ENCODE measurements around the gene VKORC1L1.
"Not testable (repeated sequence)": the region's sequence is repeated elsewhere in the genome, so short reads cannot be mapped to it uniquely, and the experiment has no call there.

- TF ChIP-seq, protein P1, sequence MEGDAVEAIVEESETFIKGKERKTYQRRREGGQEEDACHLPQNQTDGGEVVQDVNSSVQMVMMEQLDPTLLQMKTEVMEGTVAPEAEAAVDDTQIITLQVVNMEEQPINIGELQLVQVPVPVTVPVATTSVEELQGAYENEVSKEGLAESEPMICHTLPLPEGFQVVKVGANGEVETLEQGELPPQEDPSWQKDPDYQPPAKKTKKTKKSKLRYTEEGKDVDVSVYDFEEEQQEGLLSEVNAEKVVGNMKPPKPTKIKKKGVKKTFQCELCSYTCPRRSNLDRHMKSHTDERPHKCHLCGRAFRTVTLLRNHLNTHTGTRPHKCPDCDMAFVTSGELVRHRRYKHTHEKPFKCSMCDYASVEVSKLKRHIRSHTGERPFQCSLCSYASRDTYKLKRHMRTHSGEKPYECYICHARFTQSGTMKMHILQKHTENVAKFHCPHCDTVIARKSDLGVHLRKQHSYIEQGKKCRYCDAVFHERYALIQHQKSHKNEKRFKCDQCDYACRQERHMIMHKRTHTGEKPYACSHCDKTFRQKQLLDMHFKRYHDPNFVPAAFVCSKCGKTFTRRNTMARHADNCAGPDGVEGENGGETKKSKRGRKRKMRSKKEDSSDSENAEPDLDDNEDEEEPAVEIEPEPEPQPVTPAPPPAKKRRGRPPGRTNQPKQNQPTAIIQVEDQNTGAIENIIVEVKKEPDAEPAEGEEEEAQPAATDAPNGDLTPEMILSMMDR (IDR thresholded peaks at IDR 0.05), result not testable (repeated sequence)
- not testable (repeated sequence) for TF ChIP-seq POLR2A (IDR thresholded peaks at IDR 0.05)
Observed at GRCh38 chr7:65889722-65890121, 16.8 kb downstream of the VKORC1L1 start.
